Esophagus squamous epithelium (tissue), 5 donors: ENCODE measurements around the gene NPTXR. TPM values are rescaled to one million over a fixed set of nuclear protein-coding genes. Genes with fewer than 3 reads are reported as not detected.
"Not testable (repeated sequence)": the region's sequence is repeated elsewhere in the genome, so short reads cannot be mapped to it uniquely, and the experiment has no call there.

Experiments
- DNase-seq: peaks from one replicate; lab custom pipeline; 2025; lab: John Stamatoyannopoulos, UW
- H3K27ac ChIP-seq, 4 donors: fragments of 200-600 bp; sonication (generic); one replicate each; pipeline ENCODE4 v1.5.1; 2016 to 2019; ENCODE audit warnings: mild to moderate bottlenecking in 1 of 4
- H3K27me3 ChIP-seq, 4 donors: fragments of 200-600 bp; sonication (generic); 1 replicate in 3 of 4; 2 replicates in 1 of 4; pipeline versions ENCODE4 v1.5.1 to v1.6.0; 2017 to 2021; ENCODE audit warnings: antibody characterized with exemption in 1 of 4
- H3K36me3 ChIP-seq, 3 donors: fragments of 200-600 bp; sonication (generic); one replicate each; pipeline ENCODE4 v1.5.1; 2016 to 2019
- H3K4me1 ChIP-seq, 3 donors: fragments of 200-600 bp; sonication (generic); one replicate each; pipeline ENCODE4 v1.5.1; 2017 to 2019
- H3K4me3 ChIP-seq, 4 donors: fragments of 200-600 bp; sonication (generic); 1 replicate in 3 of 4; 2 replicates in 1 of 4; pipeline ENCODE4 v1.5.1; 2016 to 2019; ENCODE audit warnings: mild to moderate bottlenecking in 2 of 4, moderate library complexity in 1 of 4
- H3K9me3 ChIP-seq, 3 donors: fragments of 200-600 bp; sonication (generic); one replicate each; pipeline ENCODE4 v1.5.1; 2016 to 2019
- CTCF ChIP-seq, 6 experiments: fragments of 450-650 bp in 4 of 6; fragments of 200-600 bp in 2 of 6; sonication (generic) in 2 of 6; IDR thresholded peaks; one replicate each; pipeline ENCODE4 v1.5.1; 2016 to 2019; ENCODE audit warnings: antibody characterized with exemption in 6 of 6, mild to moderate bottlenecking in 4 of 6, moderate library complexity in 4 of 6
- POLR2A ChIP-seq, 4 donors: fragments of 450-650 bp; IDR thresholded peaks; one replicate each; pipeline ENCODE4 v1.6.1; 2017; ENCODE audit warnings: antibody characterized with exemption in 4 of 4, mild to moderate bottlenecking in 4 of 4, moderate library complexity in 3 of 4
- WGBS, 2 donors: methylation state at CpG; one replicate each; pipeline ENCODE4 v1.1.5; 2018; 5-methylcytosine and 5-hydroxymethylcytosine counted together
- intact Hi-C: fragments of 100-400 bp; cut with DNase I; formaldehyde crosslinking; loops from one replicate; pipeline ENCODE4 v1.15.0; 2022
- total RNA-seq, 4 donors: library from RNA; depleted of rRNA; stranded (reverse); fragments of >200 nt; gene quantifications; one replicate each; pipeline ENCODE4 v1.1.0, GENCODE V29; 2016
- donor health status: DM: yes; HTN: yes; CAD: no.

NPTXR gene
- total RNA-seq, 4 donors from 2014 or later, result 0.26 to 2.3 (median 0.63) TPM

GRCh38 chr22:38811241-38811640, 32.6 kb downstream of the NPTXR start:
- no peak for DNase-seq
- TF ChIP-seq CTCF (IDR thresholded peaks at IDR 0.05) (no peak), POLR2A (IDR thresholded peaks at IDR 0.05) (no peak)
- no peak overlapping the region for H3K4me3 ChIP-seq

GRCh38 chr22:38805041-38805593, 38.7 kb downstream of the NPTXR start:
- WGBS, 2 donors, result 67 to 77% methylated on average over 8 of the region's 8 CpGs
- peaks cover 0 to 14% (median 0%) of the 10 kb centered on the region in 4 donors for H3K27me3 ChIP-seq
- H3K36me3 ChIP-seq, result not testable (repeated sequence)

More at GRCh38 chr22:38811241-38811640, 32.6 kb downstream of the NPTXR start:
- 79 to 87% methylated on average over 2 of the region's 2 CpGs for WGBS, 2 donors
- Histone ChIP-seq H3K36me3 (no peaks in the 10 kb centered on the region), H3K27me3 (no peaks in the 10 kb centered on the region), H3K27ac (no peak overlapping the region), H3K4me1 (no peaks in the 10 kb centered on the region), H3K9me3 (peaks cover 0 to 5% (median 0%) of the 10 kb centered on the region in 3 donors)
- intact Hi-C loops, result no loop called here

GRCh38 chr22:38802671-38803121, 41.1 kb downstream of the NPTXR start:
- Histone ChIP-seq H3K4me1 (peaks cover 0 to 13% (median 0%) of the 10 kb centered on the region in 3 donors), H3K27ac (no peak overlapping the region)

More at GRCh38 chr22:38805041-38805593, 38.7 kb downstream of the NPTXR start:
- H3K27ac ChIP-seq, DNase-seq, H3K9me3 ChIP-seq, intact Hi-C loops, H3K4me3 ChIP-seq: not testable (repeated sequence)
- H3K4me1 ChIP-seq, result peaks cover 0 to 13% (median 0%) of the 10 kb centered on the region in 3 donors

DNA sequence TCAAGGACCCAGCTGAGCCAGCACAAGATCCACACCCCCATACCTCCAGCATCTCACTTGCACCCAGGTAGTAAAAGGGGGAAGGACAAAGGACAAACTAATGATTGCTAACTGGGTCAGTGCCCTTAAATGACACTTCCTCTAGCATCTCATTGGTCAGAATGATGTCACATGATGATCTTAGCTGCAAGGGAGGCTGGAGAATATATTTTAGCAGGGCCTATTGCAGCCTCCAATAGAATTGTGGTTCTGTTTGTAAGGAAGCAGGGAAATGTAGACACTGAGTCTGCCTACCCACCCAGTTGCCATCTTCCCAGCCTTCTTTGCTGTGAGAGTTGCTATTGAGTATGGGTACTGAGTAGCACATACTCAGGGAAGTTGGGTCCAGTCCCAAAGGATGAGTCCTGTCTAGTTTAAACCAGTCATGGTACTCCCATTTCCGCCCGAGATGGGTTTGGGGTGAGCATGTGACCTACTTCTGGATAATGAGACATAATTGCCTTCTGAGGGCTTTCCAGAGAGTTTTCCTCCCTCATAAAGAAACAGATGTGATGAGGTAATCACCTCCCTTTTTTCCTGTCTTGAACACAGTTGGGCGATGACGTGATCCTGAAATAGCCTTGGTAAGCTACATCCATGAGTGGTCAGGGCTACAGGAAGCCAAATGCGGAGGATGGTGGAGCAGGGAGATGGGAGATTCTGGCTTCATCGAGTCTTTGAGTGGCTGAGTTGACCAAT, 44.4 kb downstream of the NPTXR start:
- intact Hi-C loops, result no loop called here
- 78 to 84% methylated on average over 4 to 6 of the region's 6 CpGs for WGBS, 2 donors

More at GRCh38 chr22:38802671-38803121, 41.1 kb downstream of the NPTXR start:
- Histone ChIP-seq H3K9me3 (no peaks in the 10 kb centered on the region), H3K36me3 (no peaks in the 10 kb centered on the region), H3K4me3 (no peak overlapping the region), H3K27me3 (peaks cover 0 to 31% (median 0%) of the 10 kb centered on the region in 4 donors)
- intact Hi-C loops, result no loop called here
- TF ChIP-seq CTCF (IDR thresholded peaks at IDR 0.05), result no peak
- no peak for TF ChIP-seq POLR2A (IDR thresholded peaks at IDR 0.05)
- no peak for DNase-seq
- 11 to 38% methylated on average over 10 of the region's 10 CpGs for WGBS, 2 donors

GRCh38 chr22:38798496-38798895, 45.3 kb downstream of the NPTXR start:
- Histone ChIP-seq H3K27ac (no peak overlapping the region), H3K9me3 (no peaks in the 10 kb centered on the region), H3K36me3 (no peaks in the 10 kb centered on the region), H3K27me3 (peaks cover 0 to 43% (median 0%) of the 10 kb centered on the region in 4 donors), H3K4me3 (no peak overlapping the region), H3K4me1 (peaks cover 0 to 18% (median 5%) of the 10 kb centered on the region in 3 donors)
- DNase-seq, result no peak
- intact Hi-C loops, result no loop called here
- TF ChIP-seq POLR2A (IDR thresholded peaks at IDR 0.05) (no peak), CTCF (IDR thresholded peaks at IDR 0.05) (no peak)
- 64 to 68% methylated on average over 5 of the region's 5 CpGs for WGBS, 2 donors

More for the DNA sequence above, 44.4 kb downstream of the NPTXR start:
- Histone ChIP-seq H3K4me3 (no peak overlapping the region), H3K27me3 (peaks cover 0 to 43% (median 0%) of the 10 kb centered on the region in 4 donors), H3K36me3 (no peaks in the 10 kb centered on the region), H3K27ac (no peak overlapping the region), H3K9me3 (no peaks in the 10 kb centered on the region), H3K4me1 (peaks cover 0 to 14% (median 2%) of the 10 kb centered on the region in 3 donors)
- no peak for TF ChIP-seq POLR2A (IDR thresholded peaks at IDR 0.05)
- no peak for TF ChIP-seq CTCF (IDR thresholded peaks at IDR 0.05)
- no peak for DNase-seq
